GM18499 (cell line): ENCODE data around the gene BMP8B.

Experiments
- ATAC-seq: cut with Tn5 transposase; IDR thresholded peaks from one replicate; pipeline ENCODE4 v1.9.1; 2021; ENCODE audit warnings: moderate number of reproducible peaks; ENCODE audit not compliant: insufficient read depth, unreplicated experiment

The BMP8B gene

DNA sequence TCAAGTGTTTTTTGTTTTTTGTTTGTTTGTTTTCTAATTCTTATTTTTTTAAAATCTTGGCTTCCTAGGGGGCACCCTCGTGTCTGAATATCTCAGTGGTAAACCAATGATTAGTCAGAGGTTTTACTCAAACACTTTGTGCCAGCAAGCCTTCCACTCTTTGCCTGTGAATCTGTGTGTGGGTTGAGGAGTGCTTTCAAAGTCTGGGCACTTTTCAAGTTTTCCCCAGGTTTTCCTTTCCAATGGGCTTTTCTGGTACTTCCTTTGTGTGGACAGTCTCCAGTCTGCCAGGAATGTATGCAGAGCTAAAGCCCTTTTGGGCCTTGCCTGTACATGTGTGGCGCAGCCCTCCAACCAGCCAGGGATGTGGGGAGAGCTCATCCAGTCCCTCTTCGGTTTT is 59.6 kb downstream of the BMP8B start:
- ATAC-seq: no peak

DNA sequence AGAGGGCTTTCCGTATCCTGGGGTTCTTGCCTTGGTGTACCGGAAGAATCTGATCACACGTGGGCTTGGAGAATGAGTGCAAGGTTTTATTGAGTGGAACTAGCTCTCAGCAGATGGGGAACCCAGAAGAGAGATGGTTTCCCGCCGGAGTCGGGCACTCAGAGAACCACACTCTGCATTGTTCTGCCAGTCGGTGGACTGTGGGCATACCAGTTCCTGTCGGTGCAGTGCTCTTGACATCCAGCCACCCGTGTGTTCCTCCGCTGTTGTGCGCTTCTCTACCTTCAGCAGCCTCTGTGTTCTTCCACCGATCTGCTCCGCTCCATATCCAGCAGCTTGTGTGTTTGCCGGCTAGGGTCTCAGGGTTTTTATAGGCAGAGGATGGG is 60.7 kb downstream of the BMP8B start:
- no peak for ATAC-seq

- ATAC-seq: no peak
Measured at GRCh38 chr1:39727221-39727931, 61.3 kb downstream of the BMP8B start.

GRCh38 chr1:39726600-39726999 is 62.1 kb downstream of the BMP8B start:
- no peak for ATAC-seq

DNA sequence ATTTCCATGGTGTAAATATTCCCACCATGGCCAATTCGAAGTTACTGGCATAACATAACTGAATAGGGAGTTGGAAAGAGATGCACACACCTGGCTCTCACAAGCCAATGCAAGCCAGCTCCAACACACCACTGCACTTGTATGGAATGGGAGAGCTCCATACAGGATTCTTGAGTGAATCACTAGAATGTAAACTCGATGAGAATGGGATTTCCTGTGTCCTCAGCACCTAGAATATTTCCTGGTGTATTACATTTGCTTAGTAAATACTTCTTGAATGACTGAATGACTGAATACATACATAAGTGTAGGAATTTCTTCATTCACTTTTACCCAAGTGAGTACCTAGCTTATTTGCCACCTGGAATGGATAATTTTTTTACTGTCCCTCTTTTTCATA is 66.2 kb downstream of the BMP8B start:
- ATAC-seq: no peak

DNA sequence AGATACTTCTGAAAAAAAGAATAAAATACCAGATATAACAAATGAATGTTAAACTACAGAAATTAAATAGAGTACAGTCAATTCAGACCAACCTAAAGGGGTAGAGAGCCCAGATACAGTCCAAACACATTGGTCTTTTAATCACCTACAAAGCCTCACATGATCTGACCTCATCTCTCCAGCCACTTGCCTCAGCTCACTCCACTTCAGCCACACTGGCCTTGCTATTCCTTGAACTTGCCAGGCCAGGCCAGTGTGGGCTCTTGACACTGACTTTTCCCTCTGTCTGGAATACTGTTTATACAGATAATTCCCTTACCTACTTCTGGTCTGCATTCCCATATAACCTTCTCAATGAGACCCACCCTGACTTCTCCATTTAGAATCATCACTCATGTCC is 67.0 kb downstream of the BMP8B start:
- no peak for ATAC-seq

DNA sequence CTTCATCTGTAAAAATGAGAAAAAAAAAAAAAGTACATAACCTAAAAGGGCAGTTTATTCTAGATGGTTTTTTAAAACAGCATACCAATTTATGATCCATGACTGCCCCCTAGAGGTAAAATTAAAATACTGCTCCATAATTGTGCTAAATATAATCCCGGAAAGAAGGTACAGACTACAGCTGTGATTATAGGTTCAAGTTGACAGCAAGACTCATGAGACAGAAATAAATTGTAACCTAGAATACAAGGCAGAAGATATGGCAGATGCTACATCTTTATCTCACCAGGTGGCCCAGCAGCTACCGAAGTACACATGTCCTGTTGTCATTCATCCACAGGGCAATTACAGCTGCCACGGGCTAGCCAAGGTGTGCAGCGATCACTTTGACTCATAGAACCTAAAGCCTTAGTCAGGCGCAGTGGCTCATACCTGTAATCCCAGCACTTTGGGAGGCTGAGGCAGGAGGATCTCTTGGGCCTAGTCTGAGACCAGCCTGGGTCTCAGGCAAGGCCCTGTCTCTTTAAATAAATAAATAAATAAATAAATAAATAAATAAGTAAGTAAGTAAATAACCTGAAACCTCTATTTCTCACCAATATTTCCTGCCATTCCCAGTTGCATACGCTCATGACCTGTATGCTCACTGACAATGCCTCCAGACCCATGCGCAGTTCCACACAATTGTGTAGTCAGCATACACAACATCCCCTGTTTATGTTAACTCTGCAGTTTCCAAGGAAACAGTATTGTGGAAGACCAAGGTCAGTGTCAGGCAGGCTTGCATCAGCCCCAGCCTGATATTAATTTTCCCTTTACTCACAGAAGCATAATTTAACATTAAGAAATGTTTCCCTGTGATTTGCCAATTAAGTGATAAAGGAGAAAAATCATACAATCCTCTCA is 68.3 kb downstream of the BMP8B start:
- ATAC-seq: no peak

GRCh38 chr1:39717809-39718208 is 70.9 kb downstream of the BMP8B start:
- no peak for ATAC-seq

GRCh38 chr1:39713557-39713956 is 75.1 kb downstream of the BMP8B start:
- no peak for ATAC-seq

- no peak for ATAC-seq
Measured at GRCh38 chr1:39711966-39712340, 76.7 kb downstream of the BMP8B start.

DNA sequence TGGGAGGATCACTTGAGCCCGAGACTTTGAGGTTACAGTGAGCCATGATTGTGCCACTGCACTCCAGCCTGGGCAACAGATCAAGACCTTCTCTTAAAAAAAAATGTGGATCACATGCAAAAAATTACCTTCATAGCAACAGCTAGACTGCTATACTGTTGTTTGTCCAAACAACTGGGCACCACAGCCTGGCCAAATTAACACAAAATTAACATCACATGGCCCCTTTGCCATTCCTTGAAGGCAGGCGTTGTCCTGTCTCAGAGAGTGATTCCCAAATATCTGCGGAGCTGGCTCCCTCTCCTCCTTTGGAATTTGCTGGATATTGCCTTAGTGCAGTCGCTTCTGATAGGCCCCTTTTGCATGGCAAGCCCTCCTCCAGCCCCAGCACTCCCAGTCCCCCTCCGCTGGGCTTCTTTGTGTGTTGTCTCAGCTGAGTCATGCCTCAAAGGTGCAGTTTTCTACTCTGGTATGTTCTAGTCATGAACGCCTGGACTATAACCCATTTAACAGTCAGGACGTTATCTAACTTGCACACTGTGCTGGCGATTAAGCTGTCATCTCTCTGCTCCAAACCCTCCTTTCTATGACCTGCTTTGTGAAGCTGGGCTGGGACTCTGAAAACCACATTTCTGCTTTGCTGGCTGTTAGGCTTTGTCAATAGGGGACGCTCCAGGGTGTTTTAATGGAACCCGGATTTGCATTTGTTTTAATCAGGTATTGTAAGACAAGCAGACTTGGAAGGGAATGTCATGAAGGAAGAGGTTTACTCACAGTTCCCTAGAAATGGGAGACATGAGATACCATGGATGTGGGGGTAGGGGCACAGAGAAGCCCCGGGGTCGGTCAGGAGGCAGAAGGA is 77.3 kb downstream of the BMP8B start:
- ATAC-seq: no peak

GRCh38 chr1:39707506-39707905 is 81.2 kb downstream of the BMP8B start:
- ATAC-seq: no peak
